AG08396 (cell line): Measurements from ENCODE around the gene SYNJ2BP.
"Not testable (repeated sequence)": the region's sequence is repeated elsewhere in the genome, so short reads cannot be mapped to it uniquely, and the experiment has no call there.

Experiments
- DNase-seq: peaks from one replicate; pipeline ENCODE4 v3.0.0; 2012; ENCODE audit warnings: low spot score, mixed read lengths

Gene SYNJ2BP

GRCh38 chr14:70416725-70417349 is at the start of gene SYNJ2BP:
SYNJ2BP (minus strand) TSS chr14:70417090; CDS start chr14:70416963, 127 bp downstream.
- DNase-seq, result peak; percentile 85

GRCh38 chr14:70454731-70455130 is 37.8 kb upstream of the SYNJ2BP start:
- no peak for DNase-seq

GRCh38 chr14:70451874-70452273 is 35.0 kb upstream of the SYNJ2BP start, which contains the start of gene ADAM21:
ADAM21 (plus strand) TSS chr14:70452174; CDS start chr14:70457500, 5,326 bp downstream.
- no peak for DNase-seq

- DNase-seq, result peak; percentile 14
Observed at GRCh38 chr14:70448633-70449340, 31.9 kb upstream of the SYNJ2BP start.

GRCh38 chr14:70442750-70443149 is 25.9 kb upstream of the SYNJ2BP start:
- no peak for DNase-seq

GRCh38 chr14:70441641-70442040 is 24.8 kb upstream of the SYNJ2BP start:
- no peak for DNase-seq

GRCh38 chr14:70436867-70437266 is 20.0 kb upstream of the SYNJ2BP start:
- DNase-seq, result no peak

- not testable (repeated sequence) for DNase-seq
Observed at GRCh38 chr14:70426555-70426954, 9.7 kb upstream of the SYNJ2BP start.

- DNase-seq, result no peak
Observed at GRCh38 chr14:70425354-70425753, 8.5 kb upstream of the SYNJ2BP start.

GRCh38 chr14:70422538-70422937 is 5.6 kb upstream of the SYNJ2BP start:
- DNase-seq, result no peak

GRCh38 chr14:70419270-70419931 is 2.5 kb upstream of the SYNJ2BP start:
- not testable (repeated sequence) for DNase-seq

- DNase-seq, result peak; percentile 15
Observed at GRCh38 chr14:70416338-70416724, 559 bp downstream of the SYNJ2BP start.

- no peak for DNase-seq
Observed at GRCh38 chr14:70415788-70416187, 1.1 kb downstream of the SYNJ2BP start.

GRCh38 chr14:70407621-70408020 is 9.3 kb downstream of the SYNJ2BP start:
- no peak for DNase-seq

GRCh38 chr14:70406216-70406615 is 10.7 kb downstream of the SYNJ2BP start:
- DNase-seq, result not testable (repeated sequence)

- not testable (repeated sequence) for DNase-seq
Observed at GRCh38 chr14:70403335-70403734, 13.6 kb downstream of the SYNJ2BP start.

- no peak for DNase-seq
Observed at GRCh38 chr14:70401643-70402042, 15.2 kb downstream of the SYNJ2BP start.

- DNase-seq, result no peak
Observed at GRCh38 chr14:70398706-70399431, 18.0 kb downstream of the SYNJ2BP start.

- no peak for DNase-seq
Observed at GRCh38 chr14:70398280-70398679, 18.6 kb downstream of the SYNJ2BP start.

- DNase-seq, result no peak
Observed at GRCh38 chr14:70397746-70398145, 19.1 kb downstream of the SYNJ2BP start.

- no peak for DNase-seq
Observed at GRCh38 chr14:70394674-70395306, 22.1 kb downstream of the SYNJ2BP start.

- no peak for DNase-seq
Observed at GRCh38 chr14:70392676-70393075, 24.2 kb downstream of the SYNJ2BP start.
